GM21723 (cell line): Measurements from ENCODE around the gene CLASP1.

Source experiments
- ATAC-seq: cut with Tn5 transposase; IDR thresholded peaks from one replicate; pipeline ENCODE4 v1.9.1; 2021; ENCODE audit warnings: mild to moderate bottlenecking, moderate library complexity; ENCODE audit not compliant: unreplicated experiment

CLASP1 gene

GRCh38 chr2:121297217-121297830, 351.9 kb downstream of the CLASP1 start:
- ATAC-seq = no peak

- ATAC-seq = no peak
These were observed 353.2 kb downstream of the CLASP1 start for GRCh38 chr2:121295911-121296650.

- no peak for ATAC-seq
These were observed 354.1 kb downstream of the CLASP1 start for GRCh38 chr2:121294881-121295840.

GRCh38 chr2:121293450-121294325, 355.6 kb downstream of the CLASP1 start:
- no peak for ATAC-seq

- ATAC-seq = no peak
These were observed 358.0 kb downstream of the CLASP1 start for GRCh38 chr2:121291251-121291580.

GRCh38 chr2:121289271-121289670, 360.0 kb downstream of the CLASP1 start:
- ATAC-seq = no peak

- ATAC-seq = no peak
These were observed 360.6 kb downstream of the CLASP1 start for GRCh38 chr2:121288454-121289231.

- no peak for ATAC-seq
These were observed 361.3 kb downstream of the CLASP1 start for GRCh38 chr2:121287956-121288355.
